Activated gamma-delta T cell treated with anti-CD3 and anti-CD28 coated beads, Interleukin-2, amount 50 U/mL, for 16 hours (primary cell): ENCODE measurements around the gene PXMP4.

Experiments used
- DNase-seq: peaks from one replicate; pipeline ENCODE4 v3.0.0-alpha.2; 2020; ENCODE audit warnings: low read depth

PXMP4 gene

DNA sequence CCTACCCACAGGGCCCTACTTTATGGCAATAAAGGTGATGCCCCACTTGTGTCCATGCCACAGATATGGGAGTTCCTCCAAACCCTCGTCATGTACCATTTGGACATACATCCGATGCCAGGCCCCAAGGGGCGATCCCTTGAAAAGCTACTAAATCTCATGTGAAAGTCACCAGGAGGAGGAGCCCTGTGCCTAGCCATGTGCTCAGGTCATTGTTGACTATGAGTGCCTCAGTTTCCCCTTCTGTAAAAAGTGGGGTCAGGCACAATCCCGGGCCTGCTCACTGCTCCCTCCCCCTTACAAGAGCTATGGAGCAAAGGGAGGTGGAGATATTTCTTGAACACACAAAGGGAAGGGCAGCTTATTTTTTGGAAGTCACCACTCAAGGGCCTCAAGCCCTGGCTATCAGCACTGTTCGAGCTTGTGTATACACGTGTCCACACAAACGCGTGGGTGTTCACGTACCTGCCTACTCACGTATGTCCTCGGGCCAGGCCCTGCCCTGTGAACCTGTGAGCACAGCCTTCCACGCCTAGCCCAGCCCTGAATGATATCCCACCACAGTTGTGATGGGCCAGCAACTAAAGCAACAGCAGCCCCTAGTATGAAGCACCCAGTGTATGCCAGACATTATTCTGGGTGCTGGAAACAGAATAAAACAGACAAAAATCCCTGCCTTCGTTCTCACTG is 51.5 kb downstream of the PXMP4 start:
- no peak for DNase-seq

DNA sequence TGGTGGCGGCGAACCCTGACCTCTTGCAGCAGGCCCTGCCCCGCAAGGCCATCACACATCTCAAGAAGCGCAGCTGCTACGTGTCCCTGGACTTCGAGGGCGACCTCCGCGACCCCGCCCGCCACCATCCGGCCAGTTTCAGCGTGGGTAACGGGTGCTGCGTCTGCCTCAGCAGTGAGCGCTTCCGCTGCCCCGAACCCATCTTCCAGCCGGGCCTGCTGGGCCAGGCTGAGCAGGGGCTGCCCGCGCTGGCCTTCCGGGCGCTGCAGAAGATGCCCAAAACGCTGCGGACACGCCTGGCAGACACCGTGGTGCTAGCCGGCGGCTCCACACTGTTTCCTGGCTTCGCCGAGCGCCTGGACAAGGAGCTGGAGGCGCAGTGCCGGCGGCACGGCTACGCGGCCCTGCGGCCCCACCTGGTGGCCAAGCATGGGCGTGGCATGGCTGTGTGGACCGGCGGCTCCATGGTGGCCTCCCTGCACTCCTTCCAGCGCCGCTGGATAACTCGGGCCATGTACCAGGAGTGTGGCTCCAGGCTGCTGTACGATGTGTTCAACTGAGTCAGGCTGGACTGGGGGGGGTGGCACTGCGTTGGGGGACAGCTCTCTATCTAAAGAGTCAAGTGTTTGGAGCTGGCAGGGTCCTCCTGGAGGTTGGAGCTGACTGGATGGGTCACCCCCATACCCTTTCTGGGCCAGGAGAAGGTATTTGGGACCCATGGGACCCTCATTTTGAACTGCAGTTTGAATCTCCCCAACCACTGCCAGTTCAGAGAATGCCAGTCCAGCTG is 52.2 kb downstream of the PXMP4 start:
- peak; percentile 60 for DNase-seq

DNA sequence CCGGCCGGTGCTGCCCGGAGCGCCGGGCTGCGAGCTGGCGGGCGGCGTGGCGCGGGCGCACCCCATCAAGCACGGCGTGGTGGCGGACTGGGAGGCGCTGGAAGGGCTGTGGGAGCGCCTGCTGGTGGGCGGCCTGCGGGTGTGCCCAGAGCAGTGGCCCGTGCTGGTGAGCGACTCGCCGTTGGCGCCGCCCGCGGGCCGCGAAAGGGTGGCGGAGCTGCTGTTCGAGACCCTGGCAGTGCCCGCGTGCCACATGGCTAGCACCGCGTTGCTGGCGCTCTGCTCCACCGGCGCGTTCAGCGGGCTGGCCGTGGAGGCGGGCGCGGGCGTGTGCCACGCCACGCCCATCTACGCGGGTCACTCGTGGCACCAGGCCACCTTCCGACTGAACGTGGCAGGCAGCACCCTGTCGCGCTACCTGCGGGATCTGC is 52.9 kb downstream of the PXMP4 start:
- peak; percentile 14 for DNase-seq

DNA sequence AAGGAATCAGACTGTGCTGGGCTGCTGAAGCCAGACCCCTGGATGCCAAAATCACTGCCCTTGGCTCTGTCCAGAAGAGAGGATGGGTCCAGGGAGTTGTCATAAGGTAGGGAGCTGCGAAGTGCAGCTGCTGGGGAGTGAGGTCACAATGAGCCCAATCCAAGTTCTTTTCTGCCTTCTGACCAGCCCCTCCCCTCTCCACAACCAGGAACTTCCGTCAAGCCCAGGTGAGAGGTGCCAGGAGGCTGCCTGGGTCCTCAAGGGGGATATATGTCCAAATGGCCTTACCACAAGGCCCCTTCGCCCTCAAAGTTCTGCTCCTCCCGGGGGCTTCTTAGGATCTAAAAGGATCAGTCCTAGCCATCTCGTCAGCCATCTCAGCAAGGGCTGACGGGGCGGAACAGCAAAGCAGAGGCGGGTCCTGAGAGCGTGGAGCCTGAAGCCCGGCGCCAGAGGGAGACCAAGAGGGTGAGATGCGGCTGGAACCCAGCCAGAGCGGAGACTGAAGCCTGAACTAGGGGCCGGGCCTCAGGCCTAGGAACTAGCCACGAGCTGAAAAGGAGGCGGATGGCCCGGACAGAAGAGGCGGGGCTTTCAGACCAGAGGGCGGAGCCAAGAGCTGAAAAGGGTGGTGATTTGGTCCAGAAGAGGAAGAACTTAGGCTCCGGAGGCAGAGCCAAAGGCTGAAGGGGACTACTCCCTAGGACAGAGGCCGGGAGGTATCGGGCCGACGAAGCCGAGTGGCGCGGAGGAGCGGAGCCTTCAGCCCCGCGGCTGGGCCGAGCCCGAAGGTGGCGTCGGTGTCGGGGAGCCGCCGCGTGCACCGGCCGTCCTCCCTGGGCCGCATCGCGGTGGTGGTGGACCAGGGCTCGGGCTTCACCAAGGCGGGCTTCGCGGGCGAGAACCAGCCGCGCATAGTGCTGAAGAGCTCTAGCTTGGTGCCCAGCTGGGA is 53.5 kb downstream of the PXMP4 start, which contains the start of gene ACTL10:
TSS of gene ACTL10 (plus strand) at position 651 of the 952 bp plus-strand sequence. CDS start 555 bp downstream, outside the sequence.
- peak; percentile 67 for DNase-seq

DNA sequence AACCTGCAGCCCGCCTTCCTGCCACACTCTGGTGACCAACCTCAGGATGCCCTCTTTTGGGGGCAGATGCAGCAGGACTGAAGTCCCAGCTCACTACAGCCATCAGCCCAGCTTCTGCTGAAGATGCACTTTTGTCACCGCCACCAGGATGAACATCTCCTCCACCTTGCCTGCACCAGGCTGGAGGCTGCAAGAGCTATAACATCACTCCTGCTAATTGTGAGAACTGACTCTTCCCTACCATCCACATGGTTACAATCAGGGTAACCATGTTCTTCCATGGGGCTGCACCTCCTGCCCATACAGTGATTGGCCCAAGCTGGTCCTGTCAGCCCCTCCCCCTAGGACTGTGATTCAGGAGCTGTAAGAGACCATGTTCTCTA is 55.4 kb downstream of the PXMP4 start:
- DNase-seq, result no peak

DNA sequence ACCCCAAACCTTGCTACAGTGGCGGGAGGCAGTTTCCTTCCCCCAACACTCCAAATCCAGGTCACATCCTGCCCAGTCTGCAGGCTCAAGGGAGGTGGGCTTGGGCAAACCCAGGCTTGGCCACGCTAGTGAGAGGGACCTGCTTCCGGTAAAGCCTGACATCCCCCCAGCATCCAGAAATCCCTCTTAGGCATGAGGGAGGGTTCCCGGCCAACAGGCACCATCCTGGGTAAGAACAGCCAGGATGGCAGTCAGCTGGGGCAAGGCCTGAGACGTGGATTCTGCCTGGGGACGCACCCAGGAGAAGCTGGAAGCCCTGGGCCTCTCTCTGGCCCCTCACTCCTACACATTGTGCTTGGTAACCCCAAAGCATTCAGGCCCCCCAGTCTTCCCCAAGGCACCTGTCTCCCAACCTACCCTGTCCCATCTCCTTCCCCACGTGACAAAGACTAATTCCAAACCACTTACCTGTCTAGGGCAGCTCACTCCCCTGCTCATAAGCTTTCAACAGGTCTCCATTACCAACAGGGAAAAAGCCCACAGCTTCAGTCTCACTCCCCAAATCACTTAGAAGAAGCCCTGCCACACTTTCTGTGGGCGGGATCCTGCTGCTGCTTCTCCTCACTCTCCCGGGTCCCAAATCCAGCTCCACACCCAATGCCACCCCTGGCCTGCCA is 55.9 kb downstream of the PXMP4 start:
- no peak for DNase-seq

DNA sequence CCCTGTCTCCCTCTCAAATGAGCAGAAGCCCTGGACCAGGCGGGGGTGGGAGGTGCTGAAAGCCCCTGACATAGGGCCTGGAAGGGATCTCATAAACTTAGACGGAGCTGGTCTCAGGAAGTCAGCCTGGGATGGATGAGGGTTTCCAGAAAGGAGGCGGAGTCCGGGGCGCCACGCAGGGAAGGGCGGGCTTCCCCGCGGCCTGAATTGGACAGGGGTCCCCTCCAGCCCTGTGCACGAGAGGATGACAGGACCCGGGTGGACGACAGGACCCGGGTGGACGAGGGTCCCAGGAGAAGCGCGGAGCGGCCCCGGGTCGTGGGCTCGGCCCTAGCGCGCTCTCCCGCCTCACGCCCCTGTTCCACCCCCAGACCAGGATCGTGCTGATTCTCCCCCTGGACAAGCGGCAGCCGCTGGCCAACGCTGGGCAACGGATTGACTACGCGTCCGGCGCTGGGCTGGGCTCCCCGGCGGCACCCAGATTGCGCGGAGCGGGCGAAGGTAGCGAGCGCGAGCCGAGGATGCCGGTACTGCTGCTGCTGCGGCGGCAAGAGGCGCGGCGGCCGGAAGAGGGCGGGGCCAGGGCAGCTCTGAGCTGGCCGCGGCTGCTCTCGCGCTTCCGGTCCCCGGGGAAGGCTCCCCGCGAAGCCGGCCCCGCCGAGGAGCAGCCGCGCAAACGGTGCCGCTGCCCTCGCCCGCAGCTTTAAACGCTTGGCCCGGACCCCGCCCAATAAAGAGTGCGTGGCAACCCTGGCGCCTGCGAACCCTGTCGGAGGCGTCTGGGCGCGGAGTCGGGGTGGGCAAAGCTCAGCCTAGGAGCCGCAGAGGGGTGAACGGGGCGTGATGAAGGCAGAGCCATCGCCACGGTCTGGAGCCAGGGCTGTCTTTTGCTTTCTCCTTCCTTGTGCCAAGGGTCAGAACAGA is 56.7 kb downstream of the PXMP4 start:
- peak; percentile 77 for DNase-seq

DNA sequence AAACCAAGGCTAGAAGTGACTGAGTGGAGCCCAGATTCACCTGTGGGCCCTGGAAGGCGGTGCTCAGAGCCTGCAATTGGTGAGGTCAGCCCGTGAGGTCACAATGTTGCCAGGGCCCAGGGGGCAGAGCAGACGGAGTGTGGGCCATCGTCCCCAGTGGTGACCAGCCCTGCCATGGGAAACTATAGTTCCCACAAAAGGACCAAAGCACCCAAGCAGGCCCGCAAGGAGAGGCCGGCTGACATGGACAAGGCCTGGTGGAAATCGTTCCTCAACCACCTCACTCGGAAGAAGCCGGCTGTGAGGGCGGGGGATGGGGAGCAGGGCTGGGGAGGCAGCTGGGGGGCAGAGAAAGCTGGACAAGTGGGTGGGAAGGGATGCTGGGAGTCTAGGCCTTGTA is 57.9 kb downstream of the PXMP4 start, which contains the start of gene C20orf144:
TSS of gene C20orf144 (plus strand) at position 156 of the 400 bp plus-strand sequence. CDS start at position 175, 19 bp downstream.
- no peak for DNase-seq

DNA sequence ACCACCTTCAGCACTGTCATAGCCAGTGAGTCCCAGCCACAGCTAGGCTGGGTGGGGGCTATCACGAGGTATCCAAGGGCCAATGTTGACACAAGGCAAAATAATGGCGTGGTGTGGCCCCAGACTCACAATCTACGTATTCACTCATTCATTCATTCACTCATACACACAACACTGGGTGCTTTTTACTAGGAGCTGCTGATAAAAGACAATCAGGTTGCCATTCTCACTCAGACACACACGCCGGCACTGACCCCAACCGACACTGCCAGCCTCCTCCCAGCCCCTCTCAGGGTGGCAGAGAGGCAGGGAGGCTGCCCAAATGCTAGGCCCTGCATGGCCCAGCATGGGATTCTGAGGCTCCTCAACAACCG is 59.4 kb downstream of the PXMP4 start:
- DNase-seq, result no peak

DNA sequence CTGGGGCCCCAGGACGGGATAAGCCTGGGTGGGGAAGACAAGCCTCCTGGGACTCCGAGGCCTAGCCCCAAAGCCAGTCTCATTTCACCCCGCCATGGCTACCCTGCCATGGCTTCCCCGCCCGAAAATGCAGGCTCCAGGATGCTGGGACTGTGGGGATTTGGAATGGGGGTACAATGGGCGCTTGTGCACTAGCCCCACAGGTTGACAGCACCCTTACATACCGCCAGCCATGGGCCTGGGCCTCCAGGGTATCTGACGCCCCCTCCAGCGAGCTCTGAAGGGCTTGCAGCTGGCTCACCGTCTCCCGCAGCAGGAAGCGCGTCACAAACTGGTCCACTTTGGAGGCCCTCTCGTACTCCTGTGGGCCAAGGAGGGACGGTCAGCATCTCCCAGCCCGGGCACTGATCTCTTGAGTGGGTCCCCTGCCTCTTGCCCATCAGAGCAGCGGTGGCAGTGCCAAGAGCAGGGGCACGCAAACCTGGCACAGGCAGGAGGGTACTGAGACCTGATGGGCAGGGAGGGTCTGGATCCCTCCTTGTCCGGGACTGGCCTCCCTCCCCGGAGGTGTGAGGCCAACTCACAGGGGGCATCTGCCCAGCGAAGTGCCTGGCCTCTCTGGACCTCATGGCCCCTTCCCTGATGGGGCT is 60.0 kb downstream of the PXMP4 start:
- DNase-seq, result no peak

DNA sequence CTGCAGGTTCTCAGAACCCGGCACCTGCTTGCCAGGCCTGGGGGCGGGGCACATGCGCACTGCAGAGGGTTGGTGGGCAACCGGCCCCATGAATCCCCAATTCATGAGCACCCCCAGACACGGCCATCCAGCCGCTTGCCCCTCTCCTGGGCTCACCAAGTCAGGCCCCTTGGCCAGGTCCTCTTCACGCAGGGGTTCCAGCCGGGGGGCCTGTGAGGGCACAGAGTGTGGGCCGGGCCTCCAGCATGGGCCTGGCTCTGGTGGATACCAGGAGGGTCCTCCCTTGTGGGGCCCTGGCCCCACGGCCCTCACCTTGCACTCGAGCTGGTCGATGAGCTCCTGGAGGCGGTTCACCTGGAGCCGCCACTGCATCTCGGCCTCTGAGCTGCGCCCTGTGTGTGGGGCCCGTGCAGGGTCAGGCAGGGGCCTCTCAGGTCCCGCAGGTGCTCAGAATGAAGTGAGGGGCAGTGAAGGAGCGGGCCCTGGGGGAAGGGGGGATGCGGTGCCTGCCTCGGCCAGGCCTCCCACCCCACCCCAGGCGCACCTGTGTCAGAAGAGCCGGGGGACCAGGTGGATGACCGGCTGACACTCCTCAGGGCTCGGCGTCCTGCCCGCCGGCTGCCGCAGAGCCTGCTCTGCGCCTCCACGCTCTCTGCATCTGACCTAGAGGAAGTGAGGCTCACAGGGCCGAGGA is 60.6 kb downstream of the PXMP4 start:
- DNase-seq, result no peak

DNA sequence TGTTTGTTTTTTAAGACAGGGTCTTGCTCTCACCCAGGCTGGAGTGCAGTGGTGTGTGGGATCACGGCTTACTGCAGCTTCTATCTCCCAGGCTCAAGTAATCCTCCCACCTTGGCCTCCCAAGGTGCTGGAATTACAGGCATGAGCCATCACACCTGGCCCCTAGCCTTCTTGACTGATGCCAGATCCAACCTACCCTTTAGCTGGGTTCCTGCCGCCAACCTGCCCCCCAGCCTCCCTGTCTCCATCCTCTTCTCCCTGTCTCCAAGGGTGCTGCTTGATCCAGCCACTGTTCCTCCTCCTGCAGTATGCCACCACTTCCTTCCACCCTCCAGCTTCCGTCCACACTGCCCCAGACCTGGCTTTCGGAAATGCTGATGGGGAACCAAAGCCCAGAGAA is 61.2 kb downstream of the PXMP4 start:
- DNase-seq, result no peak

DNA sequence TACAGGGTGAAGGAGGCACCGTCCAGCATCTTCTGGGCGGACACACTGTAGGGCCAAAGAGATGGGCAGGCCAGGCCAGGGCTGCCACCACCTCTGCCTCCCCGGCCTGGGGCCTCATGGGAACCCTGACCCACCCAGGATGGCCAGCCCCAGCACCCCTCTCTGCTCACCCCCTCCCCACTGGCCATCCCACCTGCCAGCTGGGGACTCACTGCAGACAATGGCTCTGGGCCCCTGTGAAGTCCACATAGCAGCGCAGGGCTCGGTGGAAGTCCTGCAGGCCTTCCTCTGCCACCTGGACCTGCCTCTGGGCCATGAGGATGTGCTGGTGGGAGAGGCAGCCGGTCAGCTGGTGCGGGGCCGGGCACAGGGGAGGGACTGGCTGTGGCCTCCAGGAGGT is 61.6 kb downstream of the PXMP4 start:
- no peak for DNase-seq

DNA sequence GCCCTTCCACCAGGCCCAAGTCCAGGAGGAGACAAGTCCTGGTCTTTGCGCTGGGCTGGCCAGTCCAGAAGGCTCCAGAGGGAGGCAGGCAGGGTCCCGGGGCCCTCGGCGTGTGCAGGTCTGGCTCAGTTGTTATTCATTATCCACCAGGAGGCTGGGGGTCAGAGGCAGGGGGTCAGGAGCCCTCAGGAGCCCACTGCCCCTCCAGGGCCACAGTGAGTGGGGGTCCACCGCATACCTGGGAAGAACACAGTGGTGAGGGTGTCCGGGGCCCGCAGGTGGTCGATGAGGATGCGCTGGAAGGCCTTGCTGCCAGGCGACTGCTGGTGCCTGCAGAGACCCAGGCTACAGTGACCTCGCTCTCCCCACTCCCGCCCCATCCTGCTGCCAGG is 62.4 kb downstream of the PXMP4 start:
- no peak for DNase-seq

DNA sequence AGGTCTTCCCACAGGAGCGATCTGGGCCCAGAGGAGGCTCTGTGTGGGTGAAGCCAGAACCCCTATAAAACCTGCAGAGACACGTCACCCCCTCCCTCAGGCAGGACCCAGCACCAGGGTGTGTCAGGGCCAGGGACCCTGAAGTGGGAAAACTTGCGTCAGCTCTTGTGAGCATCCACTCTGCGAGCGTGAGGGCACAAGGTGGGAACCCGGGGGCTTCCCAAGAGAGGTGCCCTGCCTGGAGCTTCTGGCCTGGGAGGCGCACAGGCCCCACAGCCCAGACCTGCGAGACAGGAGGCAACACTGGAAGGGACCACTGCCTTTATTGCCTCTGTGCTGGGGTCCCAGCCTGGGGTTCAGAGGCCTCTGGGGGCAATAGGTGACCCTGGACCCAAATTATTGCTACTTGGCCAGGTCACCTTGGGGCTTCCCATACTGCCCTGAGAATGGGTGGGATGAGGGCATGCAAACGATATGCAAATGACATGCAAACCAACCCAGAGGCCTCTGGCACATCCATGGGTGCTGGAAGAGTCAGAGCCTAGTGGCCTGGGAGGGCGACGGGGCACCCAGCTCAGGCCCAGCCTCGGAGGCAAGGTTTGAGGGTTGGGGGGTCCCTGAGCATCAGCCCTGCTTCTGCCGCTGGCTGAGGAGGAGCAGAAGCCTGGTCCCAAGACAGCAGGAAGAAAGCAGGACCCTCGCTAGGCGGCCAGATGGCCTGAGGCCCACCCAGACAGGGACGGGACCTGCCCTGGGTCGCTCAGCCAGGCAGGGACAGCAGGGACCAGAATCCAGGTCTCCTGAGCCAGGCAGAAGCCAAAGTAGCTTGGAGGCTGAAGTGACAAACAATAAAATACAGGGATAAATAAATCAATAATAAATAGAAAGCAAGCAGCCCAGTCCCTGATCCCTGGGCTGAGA is 63.1 kb downstream of the PXMP4 start:
- DNase-seq, result no peak

DNA sequence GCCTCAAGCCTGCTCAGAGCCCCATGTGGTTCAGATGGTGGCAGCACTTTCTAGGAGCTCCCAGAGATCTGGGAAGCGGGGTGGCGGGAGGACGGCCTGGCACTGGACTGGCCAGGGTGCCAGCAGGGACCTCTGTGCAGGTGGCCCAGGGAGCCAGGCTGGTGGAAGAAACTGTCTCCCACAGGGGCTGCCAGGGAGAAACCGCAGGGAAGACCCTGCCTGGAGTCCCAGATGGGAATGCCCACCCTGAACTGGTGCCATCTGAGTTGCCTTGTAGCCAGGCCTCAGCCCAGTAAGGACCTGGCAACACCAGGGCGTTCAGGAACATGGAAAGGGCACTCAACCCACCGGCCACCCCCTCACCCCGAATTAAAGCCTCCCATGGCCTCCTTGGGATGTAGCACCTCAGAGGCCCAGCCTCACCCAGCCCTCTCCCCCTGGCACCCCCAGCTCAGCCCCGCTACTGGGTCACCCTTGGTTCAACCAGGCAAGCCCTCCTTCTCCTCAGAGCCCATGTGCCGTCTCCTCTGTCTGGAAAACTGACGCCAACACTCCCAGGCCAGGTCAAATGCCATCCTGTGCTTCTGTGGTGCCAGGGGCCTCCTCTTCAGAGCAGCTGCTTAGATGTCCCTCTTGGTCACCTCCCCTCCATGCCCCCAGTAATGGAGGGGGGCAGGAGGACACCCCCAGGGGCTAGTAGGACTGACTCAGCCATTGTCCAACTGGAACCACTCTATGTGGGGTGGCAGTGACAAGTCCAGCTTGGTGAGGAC is 63.9 kb downstream of the PXMP4 start:
- DNase-seq, result no peak

DNA sequence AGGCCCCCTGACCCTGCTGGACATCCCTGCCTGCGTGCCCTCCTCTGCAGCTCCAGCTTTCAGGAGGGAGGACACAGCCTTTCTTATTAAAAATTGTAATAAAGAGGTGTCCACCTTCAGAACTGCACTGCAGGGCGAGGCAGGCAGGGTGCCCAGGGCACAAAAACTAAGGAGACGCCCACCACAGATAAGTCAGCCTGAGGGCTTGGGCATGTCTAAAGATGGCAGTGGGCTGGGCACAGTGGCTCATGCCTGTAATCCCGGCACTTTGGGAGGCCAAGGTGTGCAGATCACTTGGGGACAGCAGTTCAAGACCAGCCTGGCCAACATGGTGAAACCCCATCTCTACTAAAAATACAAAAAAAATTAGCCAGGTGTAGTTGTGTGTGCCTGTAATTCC is 64.9 kb downstream of the PXMP4 start:
- DNase-seq, result no peak
